ENCODE results near the gene NBEAL1.
"Not testable (repeated sequence)": the region's sequence is repeated elsewhere in the genome, so short reads cannot be mapped to it uniquely, and the experiment has no call there.

NBEAL1 gene

DNA sequence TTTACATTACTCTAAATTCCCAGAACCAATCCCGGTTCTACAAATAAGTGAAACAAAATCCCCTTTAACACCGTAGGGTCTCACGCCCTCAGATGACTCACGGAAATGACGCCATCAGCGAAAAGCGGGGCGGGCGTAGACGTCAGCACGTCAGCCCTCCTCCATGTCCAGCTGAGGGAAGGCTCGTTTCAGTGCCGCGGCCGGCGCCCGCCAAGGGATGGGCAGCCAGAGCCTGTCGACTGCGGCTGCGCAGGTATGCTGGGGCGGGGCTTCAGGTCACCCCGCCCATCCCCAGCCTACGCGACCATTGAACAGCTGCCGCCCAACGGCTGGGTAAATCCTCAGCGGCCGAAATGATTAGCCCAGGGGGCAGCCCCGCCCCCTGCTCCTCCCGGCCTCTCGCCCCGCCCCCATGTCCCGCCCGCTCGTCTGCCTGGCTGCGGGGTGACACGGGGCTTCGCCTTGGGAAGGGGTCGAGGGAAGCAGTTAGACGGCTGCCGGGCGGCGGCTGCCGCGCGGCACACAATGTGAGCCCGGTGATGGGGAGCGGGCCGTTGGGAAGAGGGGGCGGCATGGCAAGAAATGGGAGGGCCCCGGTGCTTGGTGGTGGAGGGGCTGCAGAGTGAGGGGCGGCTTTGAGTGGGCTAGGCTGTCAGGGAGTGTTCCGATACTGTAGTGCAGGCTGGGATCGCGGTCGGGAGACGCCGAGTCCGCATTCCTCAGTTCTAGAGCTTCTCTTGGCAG lies at the start of gene NBEAL1:
TSS of gene NBEAL1 (plus strand) at position 420 of the 744 bp plus-strand sequence. CDS start 1,510 bp downstream, outside the sequence.
- DNase-seq = peak; percentile 99

GRCh38 chr2:202965810-202966460 lies 48.7 kb upstream of the NBEAL1 start:
- DNase-seq = peak; percentile 91

DNA sequence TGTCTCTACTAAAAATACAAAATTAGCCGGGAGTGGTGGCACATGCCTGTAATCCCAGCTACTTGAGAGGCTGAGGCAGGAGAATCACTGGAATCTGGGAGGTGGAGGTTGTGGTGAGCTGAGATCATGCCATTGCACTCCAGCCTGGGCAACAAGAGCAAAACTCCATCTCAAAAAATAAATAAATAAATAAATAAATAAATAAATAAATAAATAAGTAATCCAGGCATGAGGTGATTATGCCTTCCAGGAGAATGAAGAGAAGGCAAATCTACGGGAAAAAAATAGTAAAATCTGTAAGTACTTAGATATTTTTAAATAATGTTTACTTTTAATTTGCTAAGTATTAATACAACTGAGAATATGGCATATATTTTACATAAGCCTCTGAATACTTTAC lies 45.3 kb upstream of the NBEAL1 start:
- DNase-seq = not testable (repeated sequence)

GRCh38 chr2:202976809-202977208 lies 37.9 kb upstream of the NBEAL1 start:
- no peak for DNase-seq

- DNase-seq = no peak
Measured at GRCh38 chr2:202982779-202983491, 31.7 kb upstream of the NBEAL1 start.

DNA sequence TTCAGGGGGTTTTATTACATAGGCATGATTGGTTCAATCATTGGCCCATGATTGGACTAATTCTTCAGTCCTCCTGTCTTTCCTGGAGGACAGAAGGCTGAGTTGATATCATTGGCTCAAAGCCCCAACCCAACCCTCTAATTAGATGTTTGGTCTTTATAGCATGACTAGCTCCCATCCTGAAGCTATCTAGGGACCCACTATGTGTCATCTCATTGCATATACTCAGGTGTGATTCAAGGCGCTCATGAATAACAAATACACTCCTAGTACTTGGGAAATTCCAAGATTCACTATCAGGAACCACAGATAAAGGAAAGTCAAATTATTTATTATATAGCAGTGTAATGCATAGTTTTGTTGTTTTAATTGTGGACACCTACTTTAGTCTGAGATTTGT lies 24.9 kb upstream of the NBEAL1 start:
- no peak for DNase-seq

DNA sequence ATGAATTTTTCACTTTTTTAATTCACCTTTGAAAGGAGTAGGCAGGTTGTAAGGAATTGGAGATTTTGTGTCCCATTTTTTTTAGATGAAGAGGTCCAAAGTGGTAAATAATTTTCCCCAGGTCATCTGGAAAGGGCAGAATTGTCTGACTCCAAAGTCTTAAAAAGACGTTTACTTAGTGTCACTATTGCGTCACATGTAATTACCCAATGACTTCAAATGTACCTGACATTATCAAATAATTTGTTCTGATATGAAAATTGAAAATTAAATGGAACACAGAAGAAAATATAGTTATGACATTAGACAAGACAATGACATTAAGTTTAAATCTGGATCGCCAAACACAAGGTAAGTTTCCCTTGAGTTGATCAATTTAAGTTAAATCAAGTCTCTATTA lies 24.2 kb upstream of the NBEAL1 start:
- no peak for DNase-seq

GRCh38 chr2:202997113-202997512 lies 17.6 kb upstream of the NBEAL1 start:
- not testable (repeated sequence) for DNase-seq

DNA sequence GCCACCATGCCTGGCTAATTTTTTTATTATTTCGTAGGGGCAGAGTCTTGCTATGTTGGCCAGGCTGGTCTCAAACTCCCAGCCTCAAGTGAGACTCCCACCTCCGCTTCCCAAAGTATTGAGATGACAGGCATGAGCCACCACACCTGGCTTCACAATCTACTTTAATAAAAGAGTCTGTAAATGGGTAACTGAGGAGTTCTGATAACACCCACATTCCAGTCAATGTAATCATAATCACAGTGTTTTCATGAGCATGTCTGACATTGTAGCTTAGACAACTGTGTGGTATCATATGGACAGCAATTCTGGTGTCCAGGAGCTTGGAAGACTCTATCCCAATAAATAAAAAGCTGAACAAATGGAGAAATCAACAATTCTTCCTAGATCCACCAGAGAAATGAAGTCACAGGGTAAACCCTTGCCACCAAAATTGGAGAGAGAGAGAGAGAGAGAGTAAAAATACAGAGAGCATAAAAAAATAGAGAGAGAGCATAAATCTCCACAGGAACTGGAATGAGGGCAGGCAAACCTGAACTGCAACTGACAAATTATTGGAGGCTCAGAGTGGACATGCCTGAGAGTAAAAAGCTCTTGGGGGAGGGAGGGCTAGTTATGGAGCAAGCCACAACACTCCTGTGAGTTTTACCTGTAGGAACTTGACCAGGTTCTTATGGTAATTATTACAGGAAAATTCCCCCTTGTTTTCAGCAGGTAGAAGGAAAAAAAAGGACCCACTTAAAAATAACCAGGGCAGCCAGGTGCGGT lies 12.4 kb upstream of the NBEAL1 start:
- DNase-seq = no peak

DNA sequence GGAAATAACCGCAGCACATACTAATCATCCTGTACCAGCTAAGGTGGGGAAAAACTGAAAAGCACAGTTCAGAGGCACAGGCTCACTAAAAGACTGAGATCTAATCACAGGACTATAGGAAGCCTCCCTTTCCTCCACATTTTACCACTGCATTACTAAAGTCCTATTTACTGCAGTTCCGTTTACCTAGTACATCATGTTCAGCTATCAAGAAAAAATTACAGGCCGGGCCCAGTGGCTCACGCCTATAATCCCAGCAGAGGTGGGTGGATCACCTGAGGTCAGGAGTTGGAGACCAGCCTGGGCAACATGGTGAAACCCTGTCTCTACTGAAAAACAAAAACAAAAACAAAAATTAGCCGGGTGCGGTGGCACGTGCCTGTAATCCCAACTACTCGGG lies 11.0 kb upstream of the NBEAL1 start:
- DNase-seq = no peak

DNA sequence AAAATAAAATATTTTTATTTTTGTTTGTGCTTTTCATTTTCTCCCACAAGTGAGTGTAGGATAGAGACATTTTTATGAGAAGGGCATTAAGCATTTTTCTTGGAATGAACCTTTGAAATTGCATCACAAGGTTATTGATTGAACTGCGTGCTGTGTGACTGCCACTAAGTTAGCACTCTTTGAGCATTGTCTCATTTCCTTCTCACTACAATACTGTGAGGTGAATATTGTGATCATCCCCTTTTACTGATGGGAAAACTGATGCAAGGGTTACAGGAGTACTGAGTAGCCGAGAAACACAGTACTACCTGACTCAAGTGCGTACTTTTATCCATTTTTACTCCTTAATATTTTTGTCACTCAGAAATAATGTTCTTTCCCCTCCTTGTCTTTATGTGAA lies 2.0 kb downstream of the NBEAL1 start:
- DNase-seq = no peak

DNA sequence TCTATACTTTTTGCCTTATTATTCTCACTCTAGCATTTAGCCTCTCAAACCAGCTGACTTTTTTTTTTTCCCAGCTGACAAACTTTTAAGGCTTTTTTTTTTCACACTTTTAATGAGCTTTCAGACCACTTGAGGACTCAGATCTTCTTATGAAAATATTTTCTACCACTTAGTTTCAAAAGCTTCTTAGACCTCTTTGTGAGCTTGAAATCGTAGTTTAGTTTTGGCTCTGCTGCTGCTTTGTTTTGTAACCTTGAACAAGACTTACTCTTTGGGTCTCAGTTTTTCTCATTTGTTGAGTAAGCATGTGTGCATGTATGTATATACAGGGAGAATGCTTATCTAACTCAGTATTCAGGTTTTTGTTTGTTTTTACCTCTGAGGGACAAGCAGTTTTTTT lies 3.5 kb downstream of the NBEAL1 start:
- DNase-seq = no peak

- no peak for DNase-seq
Measured at GRCh38 chr2:203019142-203019541, 4.5 kb downstream of the NBEAL1 start.

- no peak for DNase-seq
Measured at GRCh38 chr2:203021991-203022390, 7.3 kb downstream of the NBEAL1 start.

DNA sequence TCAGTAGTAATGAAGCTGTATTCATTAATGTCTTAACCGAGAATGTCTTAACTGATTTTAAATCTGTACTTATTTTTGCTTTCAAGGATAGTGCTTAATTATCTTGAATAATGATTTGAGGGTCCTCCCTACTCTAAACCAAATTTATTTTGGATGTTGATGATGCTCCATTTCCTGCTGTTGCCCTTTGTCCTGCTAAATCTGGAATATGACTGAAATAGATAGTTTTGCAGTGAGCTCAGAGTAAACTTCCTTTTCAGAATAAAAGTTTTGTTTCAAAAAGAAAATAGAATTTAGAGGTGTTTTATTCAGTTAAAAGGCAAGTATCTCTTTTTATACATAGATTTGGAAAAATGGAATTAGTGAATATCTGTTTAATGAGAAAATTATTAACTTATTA lies 8.1 kb downstream of the NBEAL1 start:
- no peak for DNase-seq

GRCh38 chr2:203025592-203025991 lies 10.9 kb downstream of the NBEAL1 start:
- no peak for DNase-seq

GRCh38 chr2:203030545-203030944 lies 15.9 kb downstream of the NBEAL1 start:
- DNase-seq = no peak

GRCh38 chr2:203030991-203031390 lies 16.3 kb downstream of the NBEAL1 start:
- DNase-seq = no peak

GRCh38 chr2:203033395-203033794 lies 18.7 kb downstream of the NBEAL1 start:
- peak; percentile 21 for DNase-seq

GRCh38 chr2:203035879-203036470 lies 21.3 kb downstream of the NBEAL1 start:
- no peak for DNase-seq

DNA sequence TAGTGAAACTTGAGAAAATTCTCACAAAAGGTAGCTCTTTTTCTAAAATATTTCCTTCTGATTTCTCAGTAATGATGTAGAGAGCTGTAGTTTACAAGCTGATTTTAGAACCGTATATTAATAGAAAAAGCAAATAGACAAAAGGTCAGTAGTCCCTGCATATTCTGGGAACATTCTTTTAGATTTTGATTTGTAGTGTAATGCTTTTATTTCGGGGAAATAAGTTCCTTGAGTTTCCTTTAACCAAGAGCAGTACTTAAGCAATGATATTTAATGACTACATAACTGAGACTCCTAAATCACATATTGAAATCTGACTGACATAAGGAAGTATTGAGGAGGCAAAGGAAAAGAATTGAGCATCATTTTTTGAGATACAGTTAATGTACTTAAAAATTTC lies 22.4 kb downstream of the NBEAL1 start:
- no peak for DNase-seq

DNA sequence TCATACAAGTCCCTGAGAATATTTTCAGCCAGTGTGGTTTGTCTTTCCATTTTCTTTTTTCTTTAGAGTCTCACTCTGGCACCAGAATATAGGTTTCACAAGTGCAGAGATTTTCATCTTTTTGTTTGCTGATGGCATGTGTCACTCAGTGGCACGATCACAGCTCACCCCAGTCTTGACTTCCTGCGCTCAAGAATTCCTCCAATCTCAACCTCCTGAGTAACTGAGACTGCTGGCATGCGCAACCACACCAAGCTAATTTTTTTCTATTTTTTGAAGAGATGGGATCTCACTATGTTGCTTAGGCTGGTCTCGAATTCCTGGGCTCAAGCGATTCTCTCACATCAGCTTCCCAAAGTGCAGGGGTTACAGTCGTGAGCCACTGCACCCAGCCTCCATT lies 23.9 kb downstream of the NBEAL1 start:
- DNase-seq = no peak

GRCh38 chr2:203039211-203039610 lies 24.5 kb downstream of the NBEAL1 start:
- not testable (repeated sequence) for DNase-seq
